A673 (cell line): ENCODE data around the gene OTUD6A. TPM values are rescaled to one million over a fixed set of nuclear protein-coding genes. Genes with fewer than 3 reads are reported as not detected.

Experiments used
- Bru-seq: library from RNA; stranded (reverse); fragments of 400-500 nt; gene quantifications from one replicate; lab custom pipeline; 2021; lab: Mats Ljungman, UMichigan
- BruChase-seq, 2 experiments: library from RNA; stranded (reverse); fragments of 400-500 nt; gene quantifications; one replicate each; lab custom pipeline; 2021; lab: Mats Ljungman, UMichigan
- BruUV-seq: library from RNA; stranded (reverse); fragments of 400-500 nt; replicated peaks from 2 replicates; lab custom pipeline; 2021; lab: Mats Ljungman, UMichigan
- CTCF ChIA-PET: fragments of 300-600 bp; sonication (Branson Sonifier 250); formaldehyde crosslinking; loops from one replicate; lab custom pipeline; 2022; ENCODE audit warnings: antibody characterized with exemption; lab: Charles Lee
- POLR2A ChIA-PET: fragments of 300-600 bp; sonication (Branson Sonifier 250); formaldehyde crosslinking; loops from one replicate; lab custom pipeline; 2022; ENCODE audit warnings: antibody characterized with exemption; ENCODE audit not compliant: low non-redundant PET; lab: Charles Lee
- DNase-seq: peaks from one replicate; pipeline ENCODE4 v3.0.0-alpha.2; 2015; ENCODE audit warnings: low spot score
- H3K27ac ChIP-seq: fragments of 200-600 bp; sonication (generic); 2 replicates; pipeline ENCODE4 v1.5.1; 2016; ENCODE audit warnings: mixed run types, low read depth, mild to moderate bottlenecking, mixed read lengths, antibody characterized with exemption, low read length; ENCODE audit not compliant: poor library complexity, severe bottlenecking
- H3K27me3 ChIP-seq: fragments of 200-600 bp; sonication (generic); replicated peaks from 2 replicates; pipeline ENCODE4 v1.6.1; 2017; ENCODE audit warnings: mixed run types, low read depth, mild to moderate bottlenecking, mixed read lengths, antibody characterized with exemption, low read length; ENCODE audit not compliant: insufficient read depth, poor library complexity
- H3K36me3 ChIP-seq: fragments of 200-600 bp; sonication (generic); 2 replicates; pipeline ENCODE4 v1.6.1; 2016; ENCODE audit warnings: mixed run types, mild to moderate bottlenecking, mixed read lengths, antibody characterized with exemption, low read length; ENCODE audit not compliant: insufficient read depth, poor library complexity, severe bottlenecking
- H3K4me1 ChIP-seq: fragments of 200-600 bp; sonication (generic); 2 replicates; pipeline ENCODE4 v1.6.1; 2017; ENCODE audit warnings: mixed run types, mild to moderate bottlenecking, mixed read lengths, antibody characterized with exemption, low read length; ENCODE audit not compliant: insufficient read depth, poor library complexity, severe bottlenecking
- H3K4me3 ChIP-seq: fragments of 200-600 bp; sonication (generic); 2 replicates; pipeline ENCODE4 v1.5.1; 2016; ENCODE audit warnings: low read depth, mixed run types, mild to moderate bottlenecking, mixed read lengths, low read length; ENCODE audit not compliant: poor library complexity, severe bottlenecking
- H3K9me3 ChIP-seq: fragments of 200-600 bp; sonication (generic); 2 replicates; pipeline ENCODE4 v1.6.1; 2016; ENCODE audit warnings: mixed run types, low read depth, mild to moderate bottlenecking, mixed read lengths, antibody characterized with exemption, low read length; ENCODE audit not compliant: poor library complexity, severe bottlenecking
- EZH2 ChIP-seq: fragments of 200-600 bp; sonication (generic); IDR thresholded peaks from 2 replicates; pipeline ENCODE4 v1.6.1; 2017; ENCODE audit warnings: borderline replicate concordance, low read depth, mild to moderate bottlenecking, mixed read lengths, antibody characterized with exemption, low read length; ENCODE audit not compliant: poor library complexity, severe bottlenecking
- intact Hi-C: fragments of 100-400 bp; cut with micrococcal nuclease; formaldehyde crosslinking; loops from one replicate; pipeline ENCODE4 v1.10.0; 2022; ENCODE audit not compliant: unreplicated experiment
- long read RNA-seq: library from polyadenylated mRNA; stranded (forward); transcript quantifications from one replicate; pipeline ENCODE4 v2.0.0, GENCODE V29; 2022
- total RNA-seq: library from RNA; stranded (reverse); gene quantifications from 2 replicates; pipeline ENCODE4 v1.2.3, GENCODE V29; 2021
- TF ChIP-seq, protein P1 (sequence below): fragments of 300-800, 200-600 bp; sonication (generic); conservative IDR thresholded peaks from 2 replicates; pipeline ENCODE4 v1.5.1; 2017; ENCODE audit warnings: low read depth, mild to moderate bottlenecking, antibody characterized with exemption, low read length, moderate library complexity, mixed read lengths

Gene OTUD6A
- total RNA-seq (not detected in 2 replicates), Bru-seq, nascent RNA (not detected), BruChase-seq, experiment 1, labeled RNA remaining after a 2-hour chase (not detected), BruChase-seq, experiment 2, labeled RNA remaining after a 6-hour chase (not detected)
- long read RNA-seq, result 0 reads

DNA sequence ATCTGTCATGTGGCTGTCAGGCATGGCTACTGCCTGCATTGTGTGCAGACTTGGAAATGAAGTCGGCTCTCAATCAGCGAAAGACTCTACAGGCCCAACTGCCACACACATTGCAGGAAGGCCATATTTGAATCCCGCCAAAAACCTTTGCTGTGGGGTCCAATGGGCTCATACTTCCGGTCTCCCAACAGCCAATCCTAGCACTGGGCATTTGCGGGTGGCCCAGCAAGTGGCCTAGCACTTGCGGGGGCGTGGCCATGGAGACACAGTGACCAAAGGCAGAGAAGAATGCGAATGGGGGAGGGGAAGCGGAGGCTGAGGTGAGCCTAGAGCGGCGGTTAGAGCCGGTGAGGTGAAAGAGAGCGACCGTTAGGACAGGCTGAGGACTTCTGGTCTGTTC is at the start of gene OTUD6A:
Gene OTUD6A (plus strand): TSS at position 382 of the 400 bp plus-strand sequence. CDS start 68 bp downstream, outside the sequence.
- BruUV-seq, result no TSS peak
- intact Hi-C loops, result no loop called here
- Histone ChIP-seq H3K9me3 (no peaks in the 10 kb centered on the region), H3K27ac (no peak within 1 kb of the TSS), H3K4me1 (no peaks in the 10 kb centered on the region), H3K27me3 (no peaks in the 10 kb centered on the region), H3K4me3 (no peak within 1 kb of the TSS), H3K36me3 (no peaks in the 10 kb centered on the region)
- ChIA-PET CTCF (no interaction called here), POLR2A (no interaction called here)
- TF ChIP-seq, protein P1, sequence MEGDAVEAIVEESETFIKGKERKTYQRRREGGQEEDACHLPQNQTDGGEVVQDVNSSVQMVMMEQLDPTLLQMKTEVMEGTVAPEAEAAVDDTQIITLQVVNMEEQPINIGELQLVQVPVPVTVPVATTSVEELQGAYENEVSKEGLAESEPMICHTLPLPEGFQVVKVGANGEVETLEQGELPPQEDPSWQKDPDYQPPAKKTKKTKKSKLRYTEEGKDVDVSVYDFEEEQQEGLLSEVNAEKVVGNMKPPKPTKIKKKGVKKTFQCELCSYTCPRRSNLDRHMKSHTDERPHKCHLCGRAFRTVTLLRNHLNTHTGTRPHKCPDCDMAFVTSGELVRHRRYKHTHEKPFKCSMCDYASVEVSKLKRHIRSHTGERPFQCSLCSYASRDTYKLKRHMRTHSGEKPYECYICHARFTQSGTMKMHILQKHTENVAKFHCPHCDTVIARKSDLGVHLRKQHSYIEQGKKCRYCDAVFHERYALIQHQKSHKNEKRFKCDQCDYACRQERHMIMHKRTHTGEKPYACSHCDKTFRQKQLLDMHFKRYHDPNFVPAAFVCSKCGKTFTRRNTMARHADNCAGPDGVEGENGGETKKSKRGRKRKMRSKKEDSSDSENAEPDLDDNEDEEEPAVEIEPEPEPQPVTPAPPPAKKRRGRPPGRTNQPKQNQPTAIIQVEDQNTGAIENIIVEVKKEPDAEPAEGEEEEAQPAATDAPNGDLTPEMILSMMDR, result no peak
- TF ChIP-seq EZH2, result no peak
- DNase-seq, result no peak

GRCh38 chrX:70012756-70013155 is 49.5 kb upstream of the OTUD6A start:
- no peak overlapping the region for H3K27ac ChIP-seq
- H3K36me3 ChIP-seq, result no peaks in the 10 kb centered on the region
- H3K9me3 ChIP-seq, result no peaks in the 10 kb centered on the region
- H3K27me3 ChIP-seq, result no peaks in the 10 kb centered on the region
- no peak for TF ChIP-seq EZH2
- TF ChIP-seq, protein P1, result no peak
- ChIA-PET CTCF (no interaction called here), POLR2A (no interaction called here)
- no peaks in the 10 kb centered on the region for H3K4me1 ChIP-seq
- BruUV-seq, result no TSS peak
- intact Hi-C loops, result no loop called here
- DNase-seq, result no peak
- no peak overlapping the region for H3K4me3 ChIP-seq

DNA sequence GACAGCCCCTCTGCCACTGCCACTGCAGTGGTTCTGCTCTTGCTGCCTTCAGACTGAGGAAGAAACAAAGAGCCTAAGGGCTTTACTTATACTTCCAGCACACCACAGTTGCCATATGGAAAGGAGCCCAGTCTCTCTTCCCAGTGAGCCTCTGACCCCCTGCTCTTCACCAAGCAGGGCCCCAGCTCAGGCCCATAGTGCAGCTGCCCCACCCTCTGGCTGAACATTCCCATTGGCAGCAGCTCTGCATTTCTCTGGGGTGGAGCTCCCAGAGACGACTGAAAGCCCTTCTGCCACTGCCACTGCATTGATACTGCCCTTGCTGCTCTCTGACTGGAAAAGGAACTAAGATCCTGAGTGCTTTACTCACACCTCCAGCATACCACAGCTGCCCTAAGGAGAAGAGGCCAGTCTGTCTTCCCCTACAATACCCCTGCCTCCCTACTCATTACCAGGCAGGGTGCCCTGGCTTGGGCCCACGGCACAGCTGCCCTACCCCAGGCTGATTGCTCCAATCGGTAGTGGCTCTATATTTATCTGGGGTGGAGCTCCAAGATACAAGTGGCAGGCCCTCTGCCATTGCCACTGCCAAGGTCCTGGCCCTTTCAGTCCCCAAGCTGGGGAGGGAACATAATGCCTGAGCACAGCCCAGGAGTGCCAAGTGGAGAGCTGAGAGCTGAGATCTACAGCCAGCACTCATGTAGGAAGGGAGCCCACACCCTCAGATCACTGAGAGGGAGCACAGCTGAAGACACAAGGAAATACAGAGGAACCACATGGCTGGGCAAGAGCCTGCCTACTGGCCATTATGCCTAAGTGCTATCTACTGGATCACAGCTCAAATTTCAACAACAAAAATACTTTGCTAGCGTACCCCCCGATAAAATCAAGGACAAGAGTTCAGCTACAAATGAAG is 48.5 kb upstream of the OTUD6A start:
- Histone ChIP-seq H3K4me3 (no peak overlapping the region), H3K27me3 (no peaks in the 10 kb centered on the region), H3K4me1 (no peaks in the 10 kb centered on the region), H3K9me3 (no peaks in the 10 kb centered on the region), H3K36me3 (no peaks in the 10 kb centered on the region), H3K27ac (no peak overlapping the region)
- POLR2A ChIA-PET, result no interaction called here
- BruUV-seq, result no TSS peak
- TF ChIP-seq EZH2, result no peak
- TF ChIP-seq, protein P1, result no peak
- intact Hi-C loops, result no loop called here
- CTCF ChIA-PET, result no interaction called here
- DNase-seq, result no peak
